Endometrial microvascular endothelial cells (primary cell): ENCODE results near the gene C1orf87. TPM values are rescaled to one million over a fixed set of nuclear protein-coding genes. Genes with fewer than 3 reads are reported as not detected.
"Not testable (repeated sequence)": the region's sequence is repeated elsewhere in the genome, so short reads cannot be mapped to it uniquely, and the experiment has no call there.

Experiments used
- in situ Hi-C: cut with HindIII; loops from 2 replicates; pipeline ENCODE4 v1.10.0; 2017; ENCODE audit warnings: low sequenced_read_pairs, low pct_unique_long_range_greater_than_20kb; ENCODE audit errors: inconsistent ontology term
- total RNA-seq: library from RNA; depleted of rRNA; stranded (reverse); fragments of >200 nt; gene quantifications from one replicate; pipeline ENCODE4 v1.2.3, GENCODE V29; 2015; ENCODE audit errors: inconsistent ontology term

The C1orf87 gene
- total RNA-seq, 1 donor from 2014 or later = not detected

DNA sequence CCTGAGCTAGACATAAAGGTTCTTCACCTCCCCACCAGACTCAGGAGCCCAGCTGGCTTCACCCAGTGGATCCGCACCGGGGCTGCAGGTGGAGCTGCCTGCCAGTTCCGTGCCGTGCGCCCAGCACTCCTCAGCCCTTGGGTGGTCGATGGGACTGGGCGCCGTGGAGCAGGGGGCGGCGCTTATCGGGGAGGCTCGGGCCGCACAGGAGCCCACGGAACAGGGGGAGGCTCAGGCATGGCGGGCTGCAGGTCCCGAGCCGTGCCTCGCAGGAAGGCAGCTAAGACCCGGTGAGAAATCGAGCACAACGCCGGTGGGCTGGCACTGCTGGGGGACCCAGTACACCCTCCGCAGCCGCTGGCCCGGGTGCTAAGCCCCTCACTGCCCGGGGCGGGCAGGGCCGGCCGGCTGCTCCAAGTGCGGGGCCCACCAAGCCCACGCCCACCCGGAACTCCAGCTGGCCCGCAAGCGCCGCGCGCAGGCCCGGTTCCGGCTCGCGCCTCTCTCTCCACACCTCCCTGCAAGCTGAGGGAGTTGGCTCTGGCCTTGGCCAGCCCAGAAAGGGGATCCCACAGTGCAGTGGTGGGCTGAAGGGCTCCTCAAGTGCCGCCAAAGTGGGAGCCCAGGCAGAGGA is 103.9 kb downstream of the C1orf87 start:
- in situ Hi-C loops = not testable (repeated sequence)

GRCh38 chr1:59968746-59969145 is 104.8 kb downstream of the C1orf87 start:
- in situ Hi-C loops = not testable (repeated sequence)

- in situ Hi-C loops = no loop called here
Measured at GRCh38 chr1:59967780-59968179, 105.8 kb downstream of the C1orf87 start.

DNA sequence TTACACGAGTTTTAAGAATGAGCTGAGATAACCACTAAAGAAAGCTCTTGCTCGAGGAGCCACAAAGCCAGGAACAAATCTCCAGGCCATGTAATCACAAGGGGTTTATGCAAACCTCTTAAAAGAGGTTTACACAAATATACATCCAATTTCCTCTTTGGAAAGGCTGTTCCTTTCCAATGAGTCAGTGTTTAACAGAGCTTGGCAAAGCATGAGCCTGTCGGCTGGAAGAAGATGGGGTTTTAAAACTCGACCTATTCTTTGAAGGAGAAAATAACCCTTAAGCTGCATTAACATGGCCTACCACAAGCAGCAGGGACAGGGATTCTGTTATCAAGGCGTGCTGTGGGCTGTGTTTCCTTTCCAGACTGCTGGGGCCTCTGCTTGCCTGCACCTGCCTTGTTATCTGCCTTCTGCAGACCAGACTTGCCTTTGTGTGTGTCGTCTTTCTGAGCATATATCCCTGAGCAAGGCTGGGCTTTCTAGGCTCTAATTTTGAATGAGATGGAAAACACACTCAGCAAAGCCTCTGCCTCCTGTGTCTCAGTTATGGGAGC is 106.4 kb downstream of the C1orf87 start:
- in situ Hi-C loops = no loop called here

DNA sequence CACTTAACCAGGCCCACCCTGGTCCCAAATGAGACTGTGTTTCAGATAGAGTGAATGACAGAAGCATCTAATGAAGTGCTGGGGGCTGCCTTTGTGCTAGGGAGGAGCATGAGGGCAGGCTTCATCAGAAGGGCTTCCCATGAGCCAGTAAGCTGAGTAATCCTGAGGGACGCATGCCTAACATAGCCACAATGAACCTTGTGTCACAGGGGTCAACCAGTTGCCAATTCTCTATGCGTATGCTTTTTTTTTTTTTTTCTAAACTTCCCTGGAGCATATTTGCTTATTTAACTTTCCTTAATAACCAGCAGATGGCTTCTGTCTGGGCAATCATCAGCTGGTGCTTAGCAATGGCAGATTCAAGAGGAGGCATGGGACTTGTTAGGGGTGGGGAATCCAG is 121.5 kb downstream of the C1orf87 start:
- in situ Hi-C loops = no loop called here

DNA sequence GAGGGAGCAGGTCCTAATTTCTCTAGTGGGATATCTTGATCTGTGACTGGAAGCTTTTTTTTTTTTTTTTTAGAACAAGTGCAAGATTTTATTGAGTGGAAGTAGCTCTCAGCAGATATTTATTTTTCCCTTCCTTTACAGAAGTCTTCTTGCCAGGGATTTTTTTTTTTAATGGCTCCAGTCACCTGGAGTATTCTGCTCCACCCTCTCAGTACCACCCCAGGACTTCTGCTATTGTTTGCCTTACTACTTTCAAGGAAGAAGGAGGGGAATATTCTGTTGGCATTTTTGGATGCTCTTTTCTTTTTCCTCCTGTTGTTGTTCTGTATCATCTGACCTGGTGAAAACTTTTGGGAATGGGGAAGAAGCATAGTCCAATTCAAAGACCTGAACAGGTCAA is 123.9 kb downstream of the C1orf87 start:
- in situ Hi-C loops = no loop called here

DNA sequence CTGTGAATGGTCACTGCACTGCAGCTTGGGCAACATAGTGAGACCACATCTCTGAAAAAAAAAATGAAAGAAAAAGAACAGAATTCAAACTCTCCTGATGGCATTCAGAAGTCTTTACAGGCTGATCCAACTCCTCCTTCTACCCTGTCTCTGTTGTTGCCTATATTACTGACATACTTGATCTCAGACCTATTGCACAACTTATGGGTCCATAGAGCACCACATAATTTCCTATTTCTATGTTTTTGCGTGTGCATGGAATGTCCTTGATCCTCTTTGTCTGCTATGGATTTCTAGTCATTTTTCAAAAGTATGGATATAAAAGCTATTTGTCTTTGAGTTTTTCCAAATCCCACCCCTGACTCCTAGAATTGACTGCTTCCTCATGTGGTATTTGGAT is 124.6 kb downstream of the C1orf87 start:
- in situ Hi-C loops = no loop called here

DNA sequence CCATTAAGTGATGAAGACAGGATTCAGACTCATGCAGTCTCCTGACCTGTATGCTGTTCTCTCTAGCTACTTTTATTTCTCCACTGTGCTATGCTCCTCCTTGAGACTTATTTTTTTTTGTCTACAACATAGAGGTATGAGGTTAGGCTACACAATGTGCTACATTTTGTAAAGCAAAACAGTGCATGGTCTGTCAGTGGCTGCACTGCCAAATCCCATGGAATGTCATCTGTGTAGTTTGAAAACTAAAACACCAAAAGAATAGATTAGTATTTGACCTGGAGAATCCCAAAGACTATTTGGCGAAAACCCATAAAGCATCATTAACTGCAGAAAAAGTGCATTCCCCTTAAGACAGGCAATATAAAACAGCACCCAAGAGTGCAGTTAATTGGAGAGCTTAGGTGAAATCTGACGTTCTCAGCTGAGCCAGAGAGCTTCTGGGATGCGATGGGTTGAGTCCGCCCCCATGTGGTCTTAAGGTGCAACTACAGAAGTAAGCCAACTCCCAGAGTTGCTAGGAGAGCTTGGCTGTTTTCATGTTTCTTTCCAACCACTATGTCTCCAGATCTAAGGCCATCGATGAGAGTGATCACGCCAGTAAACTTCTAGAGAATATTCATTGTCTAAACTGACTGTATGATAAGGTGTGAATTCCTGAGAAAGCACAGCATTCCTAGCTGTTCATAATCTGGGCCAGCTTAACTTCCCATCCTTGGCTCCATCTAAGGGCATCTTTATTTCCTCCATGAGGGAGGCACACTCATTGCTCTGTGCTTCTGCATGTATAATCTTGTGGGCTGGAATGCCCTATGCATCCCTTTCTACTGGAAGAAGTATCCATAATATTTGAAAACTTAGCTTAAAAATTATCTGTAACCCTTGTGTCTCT is 126.3 kb downstream of the C1orf87 start:
- in situ Hi-C loops = no loop called here

DNA sequence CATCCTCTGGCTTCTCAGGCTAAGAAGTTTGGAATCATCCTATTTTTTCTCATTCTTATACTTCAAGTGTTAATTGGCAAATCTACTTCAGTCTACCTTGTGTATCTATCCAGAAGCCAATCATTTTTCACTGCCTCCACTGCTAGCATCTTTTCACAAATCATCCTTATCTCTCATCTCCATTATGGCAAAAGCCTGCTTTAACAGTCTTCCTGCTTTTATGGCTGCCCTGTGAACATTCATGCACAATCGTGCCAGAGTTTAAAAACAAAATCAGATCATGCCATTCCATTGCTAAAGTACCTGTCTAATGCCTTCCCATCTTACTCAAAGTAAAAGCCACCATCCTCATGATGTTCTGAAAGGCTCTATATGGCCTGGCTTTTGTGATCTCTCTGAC is 127.8 kb downstream of the C1orf87 start:
- in situ Hi-C loops = no loop called here

Other genes with a start within 250 kb of the C1orf87 start
- not detected for gene CYP2J2, start 147.0 kb downstream of the C1orf87 start, total RNA-seq